SK-N-MC (cell line): ENCODE results near the gene ANKRD33B.

Experiments
- FOXP2 ChIP-seq: optimal IDR thresholded peaks from 2 replicates; pipeline ENCODE3; 2011; ENCODE audit warnings: mild to moderate bottlenecking, moderate library complexity; ENCODE audit not compliant: insufficient read depth; ENCODE audit errors: extremely low read length, control extremely low read depth
- POLR2AphosphoS5 ChIP-seq: IDR thresholded peaks from 2 replicates; pipeline ENCODE4 v1.6.1; 2012; ENCODE audit warnings: mild to moderate bottlenecking, low read depth, low read length, borderline replicate concordance

DNA sequence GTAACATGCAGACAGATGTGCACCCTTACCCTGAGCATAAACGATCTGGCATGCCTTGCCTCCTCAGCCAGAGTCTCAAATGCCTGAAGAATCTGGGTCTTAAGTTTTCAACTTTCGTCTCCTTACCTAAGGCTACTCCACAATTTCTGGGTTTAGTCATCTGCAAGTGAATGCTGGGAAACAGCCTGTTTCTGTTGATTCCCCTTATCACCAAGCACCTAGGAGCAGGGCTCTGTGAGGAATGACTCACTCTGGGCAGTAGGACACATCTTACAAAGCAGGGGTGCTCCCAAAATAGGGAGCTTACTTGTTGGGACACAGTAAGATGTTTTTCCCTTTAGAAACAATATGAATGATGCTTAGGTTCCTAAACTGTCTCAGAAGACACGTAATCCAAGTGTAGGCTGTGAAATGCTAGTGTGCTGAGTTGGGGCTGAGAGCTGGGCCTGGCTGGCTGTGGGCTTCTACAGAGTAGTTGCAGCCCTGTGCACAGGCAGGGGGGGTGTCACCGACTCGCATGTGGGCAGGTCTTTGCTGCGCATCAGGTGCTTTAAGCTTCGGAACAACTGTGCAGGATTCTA is 139.1 kb downstream of the ANKRD33B start:
- TF ChIP-seq FOXP2 (no peak), POLR2AphosphoS5 (no peak)
